ENCODE measurements around the gene KPNA1.
"Not testable (repeated sequence)": the region's sequence is repeated elsewhere in the genome, so short reads cannot be mapped to it uniquely, and the experiment has no call there.

Gene KPNA1

DNA sequence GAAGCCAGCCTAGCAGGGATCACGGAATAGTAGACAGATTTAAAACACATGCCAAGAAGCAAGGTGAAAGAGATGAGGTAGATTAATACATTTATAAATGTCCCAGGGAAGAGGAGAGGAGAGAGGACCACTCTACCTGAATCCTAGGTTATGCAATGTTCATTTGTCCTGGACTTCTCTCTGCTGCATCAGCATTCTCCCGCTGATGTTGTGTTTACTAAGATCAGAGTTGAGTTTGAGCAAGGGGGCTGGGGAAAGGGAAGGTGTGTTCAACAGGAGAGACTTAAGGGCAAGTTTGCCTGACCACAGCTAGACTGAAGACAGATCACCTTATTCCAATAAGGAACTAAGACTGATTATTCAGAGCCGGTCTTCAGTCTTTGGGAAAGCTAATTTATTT, 1.1 kb upstream of the KPNA1 start:
- Mint-ChIP-seq H3K4me1 (peaks cover 30% of the 10 kb centered on the region), H3K27me3 (ENCODE audit: low read depth) (peaks cover 3% of the 10 kb centered on the region), H3K4me3 (peak overlapping the region; percentile 22 to 73 (median 63)), H3K27ac (no peak overlapping the region), H3K9me3 (no peaks in the 10 kb centered on the region), H3K36me3 (ENCODE audit: low read depth) (peaks cover 7% of the 10 kb centered on the region)
- TF ChIP-seq, protein P1, sequence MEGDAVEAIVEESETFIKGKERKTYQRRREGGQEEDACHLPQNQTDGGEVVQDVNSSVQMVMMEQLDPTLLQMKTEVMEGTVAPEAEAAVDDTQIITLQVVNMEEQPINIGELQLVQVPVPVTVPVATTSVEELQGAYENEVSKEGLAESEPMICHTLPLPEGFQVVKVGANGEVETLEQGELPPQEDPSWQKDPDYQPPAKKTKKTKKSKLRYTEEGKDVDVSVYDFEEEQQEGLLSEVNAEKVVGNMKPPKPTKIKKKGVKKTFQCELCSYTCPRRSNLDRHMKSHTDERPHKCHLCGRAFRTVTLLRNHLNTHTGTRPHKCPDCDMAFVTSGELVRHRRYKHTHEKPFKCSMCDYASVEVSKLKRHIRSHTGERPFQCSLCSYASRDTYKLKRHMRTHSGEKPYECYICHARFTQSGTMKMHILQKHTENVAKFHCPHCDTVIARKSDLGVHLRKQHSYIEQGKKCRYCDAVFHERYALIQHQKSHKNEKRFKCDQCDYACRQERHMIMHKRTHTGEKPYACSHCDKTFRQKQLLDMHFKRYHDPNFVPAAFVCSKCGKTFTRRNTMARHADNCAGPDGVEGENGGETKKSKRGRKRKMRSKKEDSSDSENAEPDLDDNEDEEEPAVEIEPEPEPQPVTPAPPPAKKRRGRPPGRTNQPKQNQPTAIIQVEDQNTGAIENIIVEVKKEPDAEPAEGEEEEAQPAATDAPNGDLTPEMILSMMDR (IDR thresholded peaks at IDR 0.05; ENCODE audit: unreplicated experiment in 3 of 3): no peak

DNA sequence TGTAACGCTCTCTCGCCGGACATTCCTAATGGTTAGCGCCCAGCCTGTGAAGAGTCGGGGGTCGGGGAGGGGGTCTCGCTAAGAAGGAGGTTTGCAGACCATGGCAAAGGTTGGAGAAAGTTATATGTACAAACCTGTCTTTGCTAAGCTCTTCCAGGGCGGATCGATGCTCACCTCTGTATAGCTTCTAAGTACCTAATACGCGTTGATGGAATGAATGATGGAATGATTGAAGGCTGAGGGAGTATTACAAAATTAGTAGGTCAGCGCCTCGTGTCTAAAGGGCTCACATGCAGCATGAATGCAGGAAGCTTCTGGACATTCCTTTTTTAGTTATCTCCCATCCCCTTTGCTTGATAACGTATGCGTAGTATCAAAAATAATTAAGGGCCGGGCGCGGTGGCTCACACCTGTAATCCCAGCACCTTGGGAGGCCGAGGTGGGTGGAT, 305 bp upstream of the KPNA1 start:
- no peaks in the 10 kb centered on the region for H3K9me3 Mint-ChIP-seq
- H3K4me3 Mint-ChIP-seq: peak overlapping the region; percentile 90 to 94 (median 90)
- H3K27ac Mint-ChIP-seq: peak overlapping the region; percentile 23 to 91 (median 90)
- TF ChIP-seq, protein P1 (IDR thresholded peaks at IDR 0.05; ENCODE audit: unreplicated experiment in 3 of 3): no peak
- H3K36me3 Mint-ChIP-seq (ENCODE audit: low read depth): peaks cover 11% of the 10 kb centered on the region
- peaks cover under 1% of the 10 kb centered on the region for H3K27me3 Mint-ChIP-seq (ENCODE audit: low read depth)
- H3K4me1 Mint-ChIP-seq: peaks cover 33% of the 10 kb centered on the region

- Mint-ChIP-seq H3K4me1 (peaks cover 39% of the 10 kb centered on the region), H3K4me3 (peak overlapping the region; percentile 90 to 95 (median 90)), H3K36me3 (ENCODE audit: low read depth) (peaks cover 21% of the 10 kb centered on the region), H3K27ac (peak overlapping the region; percentile 72 to 90 (median 90)), H3K9me3 (no peaks in the 10 kb centered on the region), H3K27me3 (ENCODE audit: low read depth) (no peaks in the 10 kb centered on the region)
- TF ChIP-seq, protein P1 (IDR thresholded peaks at IDR 0.05; ENCODE audit: unreplicated experiment in 3 of 3): no peak
Observed at GRCh38 chr3:122513386-122514122, 1.2 kb downstream of the KPNA1 start.

- no peaks in the 10 kb centered on the region for H3K27me3 Mint-ChIP-seq (ENCODE audit: low read depth)
- H3K27ac Mint-ChIP-seq: no peak overlapping the region
- peaks cover 39% of the 10 kb centered on the region for H3K4me1 Mint-ChIP-seq
- TF ChIP-seq, protein P1 (IDR thresholded peaks at IDR 0.05; ENCODE audit: unreplicated experiment in 3 of 3): no peak
- H3K4me3 Mint-ChIP-seq: peak overlapping the region; percentile 65 to 75 (median 69)
- peaks cover 24% of the 10 kb centered on the region for H3K36me3 Mint-ChIP-seq (ENCODE audit: low read depth)
- H3K9me3 Mint-ChIP-seq: no peaks in the 10 kb centered on the region
Observed at GRCh38 chr3:122512284-122512683, 2.5 kb downstream of the KPNA1 start.

DNA sequence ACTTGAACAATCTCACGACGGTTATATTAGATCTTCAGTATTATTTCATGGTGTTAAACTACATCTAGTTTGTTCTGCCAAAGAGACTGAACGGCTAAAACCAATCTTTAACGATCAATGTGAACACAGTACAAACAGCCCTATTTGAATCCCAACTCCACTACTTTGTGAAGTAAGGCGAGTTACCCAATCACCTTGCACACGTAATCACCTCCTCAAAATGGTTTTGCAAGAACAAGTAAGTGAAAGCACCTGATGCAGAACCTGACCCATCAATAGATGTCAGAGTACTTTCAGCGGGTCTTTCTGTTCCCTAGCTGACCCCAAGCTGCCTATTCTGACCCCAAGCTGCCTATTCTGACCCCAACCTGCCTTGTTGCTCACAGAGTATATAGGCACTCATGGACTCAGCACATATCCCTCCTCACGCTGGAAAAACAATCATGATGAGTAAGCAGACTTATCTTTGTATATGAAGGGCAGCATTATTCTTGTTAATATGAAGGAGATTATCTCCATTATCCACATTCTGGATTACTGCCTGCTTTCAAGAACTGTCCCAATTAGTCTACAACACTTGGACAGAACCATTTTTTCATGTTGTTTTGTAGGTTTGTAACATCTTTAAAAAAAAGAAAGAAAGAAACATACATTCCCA, 3.7 kb downstream of the KPNA1 start:
- TF ChIP-seq, protein P1 (IDR thresholded peaks at IDR 0.05; ENCODE audit: unreplicated experiment in 3 of 3): no peak
- no peaks in the 10 kb centered on the region for H3K9me3 Mint-ChIP-seq
- H3K4me1 Mint-ChIP-seq: peaks cover 39% of the 10 kb centered on the region
- peaks cover 24% of the 10 kb centered on the region for H3K36me3 Mint-ChIP-seq (ENCODE audit: low read depth)
- H3K27me3 Mint-ChIP-seq (ENCODE audit: low read depth): no peaks in the 10 kb centered on the region
- peak overlapping the region in 1 of 3 experiments; percentile 7 for H3K27ac Mint-ChIP-seq
- H3K4me3 Mint-ChIP-seq: peak overlapping the region in 1 of 3 experiments; percentile 80

- H3K27me3 Mint-ChIP-seq (ENCODE audit: low read depth); H3K9me3 Mint-ChIP-seq; H3K4me3 Mint-ChIP-seq; H3K27ac Mint-ChIP-seq: not testable (repeated sequence)
- Mint-ChIP-seq H3K36me3 (ENCODE audit: low read depth) (peaks cover 35% of the 10 kb centered on the region), H3K4me1 (peaks cover 37% of the 10 kb centered on the region)
Observed at GRCh38 chr3:122508944-122509343, 5.8 kb downstream of the KPNA1 start.

Data from nephron (organoid).